CD14-positive monocyte (primary cell): ENCODE measurements around the gene TAC3. TPM values are rescaled to one million over a fixed set of nuclear protein-coding genes. Genes with fewer than 3 reads are reported as not detected.

Source experiments
- DNase-seq, 3 donors: peaks; one replicate each; pipeline ENCODE4 v3.0.0-alpha.2; 2011 to 2022
- H2AFZ ChIP-seq: 2 replicates; pipeline ENCODE4 v1.6.0; 2012; ENCODE audit warnings: mild to moderate bottlenecking, low read depth, low read length, inconsistent platforms; ENCODE audit not compliant: insufficient read depth, poor library complexity, severe bottlenecking
- H3K27ac ChIP-seq, 2 donors: 1 replicate in 1 of 2; 2 replicates in 1 of 2; pipeline ENCODE4 v1.5.1; 2012 to 2013; ENCODE audit warnings: low read length in 2 of 2, control low read depth in 1 of 2, inconsistent platforms in 1 of 2, low read depth in 1 of 2, mild to moderate bottlenecking in 1 of 2
- H3K27me3 ChIP-seq, 2 donors: one replicate each; pipeline versions ENCODE4 v1.6.0 to v1.6.1; 2011 to 2013; ENCODE audit warnings: low read length in 2 of 2; ENCODE audit not compliant: control insufficient read depth in 2 of 2, insufficient read depth in 2 of 2
- H3K36me3 ChIP-seq, 2 donors: replicated peaks in 1 of 2; 1 replicate in 1 of 2; 2 replicates in 1 of 2; pipeline versions ENCODE4 v1.5.1 to v1.6.1; 2012 to 2013; ENCODE audit warnings: low read length in 2 of 2, control low read depth in 1 of 2, inconsistent platforms in 1 of 2, mild to moderate bottlenecking in 1 of 2; ENCODE audit not compliant: insufficient read depth in 2 of 2, control insufficient read depth in 1 of 2
- H3K4me1 ChIP-seq, 2 donors: 1 replicate in 1 of 2; 2 replicates in 1 of 2; pipeline versions ENCODE4 v1.5.1 to v1.6.1; 2012 to 2013; ENCODE audit warnings: low read length in 2 of 2, control low read depth in 1 of 2, inconsistent platforms in 1 of 2, mild to moderate bottlenecking in 1 of 2, moderate library complexity in 1 of 2; ENCODE audit not compliant: insufficient read depth in 2 of 2, control insufficient read depth in 1 of 2
- H3K4me2 ChIP-seq: replicated peaks from 2 replicates; pipeline ENCODE3; 2012; ENCODE audit warnings: low read length, moderate library complexity, mild to moderate bottlenecking; ENCODE audit not compliant: poor library complexity, severe bottlenecking; ENCODE audit errors: extremely low read depth
- H3K4me3 ChIP-seq, 3 experiments: fragments of 200-600 bp in 1 of 3; sonication (generic) in 1 of 3; replicated peaks in 1 of 3; 1 replicate in 2 of 3; 2 replicates in 1 of 3; pipeline ENCODE4 v1.5.1; 2011 to 2013; ENCODE audit warnings: low read length in 3 of 3, mild to moderate bottlenecking in 3 of 3, control low read depth in 2 of 3, low read depth in 2 of 3, inconsistent platforms in 1 of 3, moderate library complexity in 1 of 3
- H3K79me2 ChIP-seq: 2 replicates; pipeline ENCODE4 v1.6.0; 2012; ENCODE audit warnings: mild to moderate bottlenecking, control low read depth, inconsistent platforms, low read length, moderate library complexity; ENCODE audit not compliant: insufficient read depth
- H3K9ac ChIP-seq: 2 replicates; pipeline ENCODE4 v1.6.0; 2017; ENCODE audit warnings: low read length, mild to moderate bottlenecking; ENCODE audit not compliant: insufficient read depth, poor library complexity, severe bottlenecking
- H3K9me3 ChIP-seq, 2 donors: replicated peaks in 1 of 2; 1 replicate in 1 of 2; 2 replicates in 1 of 2; pipeline versions ENCODE4 v1.5.1 to v1.6.1; 2012 to 2013; ENCODE audit warnings: low read length in 2 of 2, control low read depth in 1 of 2; ENCODE audit not compliant: control insufficient read depth in 1 of 2, insufficient read depth in 1 of 2
- H4K20me1 ChIP-seq: 2 replicates; pipeline ENCODE4 v1.6.0; 2012; ENCODE audit warnings: mild to moderate bottlenecking, low read length, control low read depth, moderate library complexity; ENCODE audit not compliant: insufficient read depth
- H3K27ac Mint-ChIP-seq, 7 donors: one replicate each; pipeline ENCODE4 v1.8.0; 2020; ENCODE audit warnings: mild to moderate bottlenecking in 7 of 7, mixed read lengths in 7 of 7, moderate library complexity in 6 of 7, inconsistent platforms in 2 of 7
- H3K27me3 Mint-ChIP-seq, 3 donors: one replicate each; pipeline ENCODE4 v1.8.0; 2021 to 2022; ENCODE audit warnings: low read depth in 3 of 3, mild to moderate bottlenecking in 3 of 3, mixed read lengths in 3 of 3, moderate library complexity in 3 of 3, inconsistent platforms in 1 of 3
- H3K36me3 Mint-ChIP-seq, 2 donors: one replicate each; pipeline ENCODE4 v1.8.0; 2020; ENCODE audit warnings: mixed read lengths in 2 of 2, inconsistent platforms in 1 of 2, mild to moderate bottlenecking in 1 of 2
- H3K4me1 Mint-ChIP-seq: one replicate; pipeline ENCODE4 v1.8.0; 2020; ENCODE audit warnings: mild to moderate bottlenecking, mixed read lengths
- H3K4me3 Mint-ChIP-seq, 2 donors: one replicate each; pipeline ENCODE4 v1.8.0; 2020; ENCODE audit warnings: mild to moderate bottlenecking in 2 of 2, mixed read lengths in 2 of 2, moderate library complexity in 1 of 2
- H3K9me3 Mint-ChIP-seq, 7 donors: one replicate each; pipeline ENCODE4 v1.8.0; 2020 to 2022; ENCODE audit warnings: mixed read lengths in 7 of 7, mild to moderate bottlenecking in 6 of 7, moderate library complexity in 6 of 7, inconsistent platforms in 2 of 7
- WGBS: methylation state at CpG from one replicate; pipeline ENCODE4 v1.1.5; 2013; ENCODE audit warnings: missing lambda C conversion rate; ENCODE audit not compliant: insufficient coverage; 5-methylcytosine and 5-hydroxymethylcytosine counted together
- intact Hi-C, 2 donors: fragments of 100-400 bp; cut with micrococcal nuclease; formaldehyde crosslinking; loops; one replicate each; pipeline versions ENCODE4 v1.15.0 to v1.15.1; 2023
- polyA plus RNA-seq, 3 donors: library from polyadenylated mRNA; depleted of rRNA in 1 of 3; unstranded in 2 of 3; stranded (reverse) in 1 of 3; fragments of 300-500 nt in 2 of 3; fragments of >200 nt in 1 of 3; fragmentation: Illumina TruSeq in 2 of 3; gene quantifications; 1 replicate in 2 of 3; 2 replicates in 1 of 3; pipeline ENCODE4 v1.2.3, GENCODE V29; 2012 to 2021
- TF ChIP-seq, protein P1 (sequence below): fragments of 200-600 bp; IDR thresholded peaks from one replicate; pipeline ENCODE4 v1.8.0; 2022; ENCODE audit warnings: antibody characterized with exemption, mild to moderate bottlenecking

TAC3 gene
- polyA plus RNA-seq, 3 donors: 0.15 TPM; not detected in 2

- Mint-ChIP-seq H3K4me3 (no peak overlapping the region), H3K4me1 (peaks cover 9% of the 10 kb centered on the region), H3K36me3 (peaks cover 0 to 3% of the 10 kb centered on the region in 2 donors), H3K27ac (peak overlapping the region in 1 of 7 donors; percentile 28), H3K27me3 (peaks cover 6 to 9% (median 7%) of the 10 kb centered on the region in 3 donors), H3K9me3 (no peaks in the 10 kb centered on the region)
- TF ChIP-seq, protein P1, sequence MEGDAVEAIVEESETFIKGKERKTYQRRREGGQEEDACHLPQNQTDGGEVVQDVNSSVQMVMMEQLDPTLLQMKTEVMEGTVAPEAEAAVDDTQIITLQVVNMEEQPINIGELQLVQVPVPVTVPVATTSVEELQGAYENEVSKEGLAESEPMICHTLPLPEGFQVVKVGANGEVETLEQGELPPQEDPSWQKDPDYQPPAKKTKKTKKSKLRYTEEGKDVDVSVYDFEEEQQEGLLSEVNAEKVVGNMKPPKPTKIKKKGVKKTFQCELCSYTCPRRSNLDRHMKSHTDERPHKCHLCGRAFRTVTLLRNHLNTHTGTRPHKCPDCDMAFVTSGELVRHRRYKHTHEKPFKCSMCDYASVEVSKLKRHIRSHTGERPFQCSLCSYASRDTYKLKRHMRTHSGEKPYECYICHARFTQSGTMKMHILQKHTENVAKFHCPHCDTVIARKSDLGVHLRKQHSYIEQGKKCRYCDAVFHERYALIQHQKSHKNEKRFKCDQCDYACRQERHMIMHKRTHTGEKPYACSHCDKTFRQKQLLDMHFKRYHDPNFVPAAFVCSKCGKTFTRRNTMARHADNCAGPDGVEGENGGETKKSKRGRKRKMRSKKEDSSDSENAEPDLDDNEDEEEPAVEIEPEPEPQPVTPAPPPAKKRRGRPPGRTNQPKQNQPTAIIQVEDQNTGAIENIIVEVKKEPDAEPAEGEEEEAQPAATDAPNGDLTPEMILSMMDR: no peak
- H4K20me1 ChIP-seq: no peaks in the 10 kb centered on the region
- H3K4me2 ChIP-seq: no peak overlapping the region
- no peaks in the 10 kb centered on the region for H3K27me3 ChIP-seq
- no peak for DNase-seq
- H3K4me1 ChIP-seq: peaks cover 9 to 10% of the 10 kb centered on the region in 2 donors
- H3K4me3 ChIP-seq: no peak overlapping the region
- no peaks in the 10 kb centered on the region for H3K9me3 ChIP-seq
- WGBS: 78% methylated on average over 4 of the region's 9 CpGs
- H3K9ac ChIP-seq: no peak overlapping the region
- no peak overlapping the region for H2AFZ ChIP-seq
- no peaks in the 10 kb centered on the region for H3K79me2 ChIP-seq
- H3K36me3 ChIP-seq: no peaks in the 10 kb centered on the region
- intact Hi-C loops: no loop called here
- no peak overlapping the region for H3K27ac ChIP-seq
These were observed 22.9 kb upstream of the TAC3 start for GRCh38 chr12:57039016-57039798.

- no peaks in the 10 kb centered on the region for H4K20me1 ChIP-seq
- no peak overlapping the region for H3K4me2 ChIP-seq
- intact Hi-C loops: no loop called here
- H3K9ac ChIP-seq: no peak overlapping the region
- no peaks in the 10 kb centered on the region for H3K36me3 ChIP-seq
- H3K9me3 ChIP-seq: no peaks in the 10 kb centered on the region
- 91% methylated on average over 3 of the region's 3 CpGs for WGBS
- DNase-seq: no peak
- no peak overlapping the region for H3K4me3 ChIP-seq
- TF ChIP-seq, protein P1: no peak
- Mint-ChIP-seq H3K4me3 (no peak overlapping the region), H3K36me3 (peaks cover 0 to 3% of the 10 kb centered on the region in 2 donors), H3K27ac (no peak overlapping the region), H3K27me3 (peaks cover 2 to 7% (median 5%) of the 10 kb centered on the region in 3 donors), H3K4me1 (peaks cover 9% of the 10 kb centered on the region), H3K9me3 (no peaks in the 10 kb centered on the region)
- H3K79me2 ChIP-seq: no peaks in the 10 kb centered on the region
- H3K27me3 ChIP-seq: no peaks in the 10 kb centered on the region
- H2AFZ ChIP-seq: no peak overlapping the region
- H3K4me1 ChIP-seq: peaks cover 9 to 10% of the 10 kb centered on the region in 2 donors
- no peak overlapping the region for H3K27ac ChIP-seq
These were observed 20.9 kb upstream of the TAC3 start for GRCh38 chr12:57037264-57037663.
